SK-MEL-5 (cell line): ENCODE measurements around the gene WHRN. TPM values are rescaled to one million over a fixed set of nuclear protein-coding genes. Genes with fewer than 3 reads are reported as not detected.

Experiments used
- DNase-seq: peaks from one replicate; pipeline ENCODE4 v3.0.0-alpha.2; 2016; ENCODE audit warnings: low read depth, low spot score
- in situ Hi-C: cut with HindIII; loops from 2 replicates; pipeline ENCODE4 v1.10.0; 2016; ENCODE audit warnings: low sequenced_read_pairs, high pct_unique_total_duplicates, low pct_unique_long_range_greater_than_20kb
- total RNA-seq: library from RNA; depleted of rRNA; stranded (reverse); fragments of >200 nt; shearing (Covaris generic); gene quantifications from 2 replicates; pipeline ENCODE4 v1.2.3, GENCODE V29; 2014

WHRN gene
- total RNA-seq, 1 experiment from 2014 or later, result 4.5 TPM

GRCh38 chr9:114465417-114465816, 39.9 kb downstream of the WHRN start:
- no peak for DNase-seq
- in situ Hi-C loops, result no loop called here

- in situ Hi-C loops, result no loop called here
- no peak for DNase-seq
Observed at GRCh38 chr9:114464281-114465051, 40.8 kb downstream of the WHRN start.

GRCh38 chr9:114462791-114463190, 42.5 kb downstream of the WHRN start:
- in situ Hi-C loops, result no loop called here
- DNase-seq, result no peak

GRCh38 chr9:114461468-114461867, 43.8 kb downstream of the WHRN start:
- in situ Hi-C loops, result no loop called here
- DNase-seq, result no peak

GRCh38 chr9:114460513-114461199, 44.6 kb downstream of the WHRN start:
- DNase-seq, result no peak
- in situ Hi-C loops, result no loop called here

- DNase-seq, result no peak
- in situ Hi-C loops, result no loop called here
Observed at GRCh38 chr9:114459464-114459863, 45.8 kb downstream of the WHRN start.

- in situ Hi-C loops, result no loop called here
- no peak for DNase-seq
Observed at GRCh38 chr9:114456929-114457328, 48.3 kb downstream of the WHRN start.

GRCh38 chr9:114454652-114455051, 50.6 kb downstream of the WHRN start:
- in situ Hi-C loops, result no loop called here

GRCh38 chr9:114452219-114453165, 52.8 kb downstream of the WHRN start:
- no peak for DNase-seq
- in situ Hi-C loops, result no loop called here

More at GRCh38 chr9:114454652-114455051, 50.6 kb downstream of the WHRN start:
- DNase-seq, result no peak

GRCh38 chr9:114451707-114452031, 53.6 kb downstream of the WHRN start:
- in situ Hi-C loops, result no loop called here
- DNase-seq, result no peak

GRCh38 chr9:114450833-114451706, 54.2 kb downstream of the WHRN start:
- DNase-seq, result no peak
- in situ Hi-C loops, result no loop called here

- in situ Hi-C loops, result no loop called here
- no peak for DNase-seq
Observed at GRCh38 chr9:114450181-114450580, 55.1 kb downstream of the WHRN start.

- DNase-seq, result no peak
- in situ Hi-C loops, result no loop called here
Observed at GRCh38 chr9:114449236-114449635, 56.0 kb downstream of the WHRN start.

GRCh38 chr9:114448706-114449105, 56.6 kb downstream of the WHRN start:
- in situ Hi-C loops, result no loop called here

GRCh38 chr9:114446672-114447450, 58.4 kb downstream of the WHRN start:
- DNase-seq, result no peak
- in situ Hi-C loops, result no loop called here

More at GRCh38 chr9:114448706-114449105, 56.6 kb downstream of the WHRN start:
- no peak for DNase-seq

- in situ Hi-C loops, result no loop called here
- DNase-seq, result no peak
Observed at GRCh38 chr9:114446036-114446435, 59.2 kb downstream of the WHRN start.

- in situ Hi-C loops, result no loop called here
- DNase-seq, result no peak
Observed at GRCh38 chr9:114445616-114446015, 59.7 kb downstream of the WHRN start.
